H9 (cell line): Measurements from ENCODE around the gene PITX3. TPM values are rescaled to one million over a fixed set of nuclear protein-coding genes. Genes with fewer than 3 reads are reported as not detected.

Experiments
- DNase-seq: peaks from one replicate; pipeline ENCODE4 v3.0.0-alpha.2; 2017
- H2AFZ ChIP-seq: one replicate; pipeline ENCODE4 v1.6.1; 2013; ENCODE audit warnings: mild to moderate bottlenecking, low read length, control low read depth, moderate library complexity
- H2AK5ac ChIP-seq: 2 replicates; pipeline ENCODE4 v1.6.1; 2013; ENCODE audit warnings: low read length, control low read depth, mixed read lengths; ENCODE audit not compliant: insufficient read length
- H2BK120ac ChIP-seq: one replicate; pipeline ENCODE4 v1.6.1; 2013; ENCODE audit warnings: low read depth, mild to moderate bottlenecking, low read length, control low read depth, inconsistent platforms; ENCODE audit not compliant: poor library complexity, severe bottlenecking
- H2BK12ac ChIP-seq: 2 replicates; pipeline ENCODE4 v1.6.1; 2013; ENCODE audit warnings: low read length, control low read depth, mixed read lengths, low read depth; ENCODE audit not compliant: insufficient read length
- H2BK15ac ChIP-seq: 2 replicates; pipeline ENCODE4 v1.6.1; 2013; ENCODE audit warnings: low read depth, low read length, control low read depth
- H2BK20ac ChIP-seq: one replicate; pipeline ENCODE4 v1.6.1; 2013; ENCODE audit warnings: low read depth, mild to moderate bottlenecking, low read length, control low read depth, inconsistent platforms; ENCODE audit not compliant: poor library complexity, severe bottlenecking
- H2BK5ac ChIP-seq: 2 replicates; pipeline ENCODE4 v1.6.1; 2013; ENCODE audit warnings: low read length, control low read depth, mixed read lengths; ENCODE audit not compliant: insufficient read length
- H3K14ac ChIP-seq: 2 replicates; pipeline ENCODE4 v1.6.1; 2013; ENCODE audit warnings: low read length, control low read depth; ENCODE audit not compliant: insufficient read depth
- H3K18ac ChIP-seq: 2 replicates; pipeline ENCODE4 v1.6.1; 2013; ENCODE audit warnings: low read depth, mild to moderate bottlenecking, mixed read lengths, low read length, control low read depth; ENCODE audit not compliant: insufficient read length
- H3K23ac ChIP-seq: 2 replicates; pipeline ENCODE4 v1.6.1; 2013; ENCODE audit warnings: low read length, control low read depth, mixed read lengths, low read depth; ENCODE audit not compliant: insufficient read length
- H3K23me2 ChIP-seq: 2 replicates; pipeline ENCODE4 v1.6.1; 2013; ENCODE audit warnings: low read depth, mild to moderate bottlenecking, mixed read lengths, low read length, control low read depth; ENCODE audit not compliant: insufficient read length, poor library complexity, severe bottlenecking
- H3K27ac ChIP-seq: 2 replicates; pipeline ENCODE4 v1.5.1; 2013; ENCODE audit warnings: low read length, control low read depth, mixed read lengths, low read depth; ENCODE audit not compliant: insufficient read length
- H3K27me3 ChIP-seq: 2 replicates; pipeline ENCODE4 v1.6.1; 2013; ENCODE audit warnings: low read length, control low read depth, inconsistent platforms; ENCODE audit not compliant: insufficient read depth
- H3K4ac ChIP-seq: 2 replicates; pipeline ENCODE4 v1.6.1; 2013; ENCODE audit warnings: low read depth, mild to moderate bottlenecking, control low read depth, inconsistent platforms, low read length, moderate library complexity
- H3K4me1 ChIP-seq: 2 replicates; pipeline ENCODE4 v1.6.1; 2013; ENCODE audit warnings: low read length, control low read depth, inconsistent platforms; ENCODE audit not compliant: insufficient read depth
- H3K4me2 ChIP-seq: 2 replicates; pipeline ENCODE4 v1.6.1; 2013; ENCODE audit warnings: low read length, control low read depth, mixed read lengths; ENCODE audit not compliant: insufficient read length, insufficient read depth
- H3K56ac ChIP-seq: 2 replicates; pipeline ENCODE4 v1.6.1; 2013; ENCODE audit warnings: low read depth, mild to moderate bottlenecking, mixed read lengths, low read length, control low read depth; ENCODE audit not compliant: insufficient read length
- H3K79me1 ChIP-seq: 2 replicates; pipeline ENCODE4 v1.6.1; 2013; ENCODE audit warnings: low read depth, mild to moderate bottlenecking, moderate library complexity, low read length, control low read depth, inconsistent platforms; ENCODE audit not compliant: insufficient read depth, poor library complexity, severe bottlenecking
- H3K79me2 ChIP-seq: 2 replicates; pipeline ENCODE4 v1.6.1; 2013; ENCODE audit warnings: low read length, control low read depth, inconsistent platforms; ENCODE audit not compliant: insufficient read depth
- H3K9ac ChIP-seq: 2 replicates; pipeline ENCODE4 v1.6.1; 2013; ENCODE audit warnings: low read length, control low read depth, mixed read lengths; ENCODE audit not compliant: insufficient read length; ENCODE audit errors: extremely low read depth
- H3K9me3 ChIP-seq: one replicate; pipeline ENCODE4 v1.6.1; 2013; ENCODE audit warnings: low read depth, low read length, inconsistent platforms; ENCODE audit not compliant: control insufficient read depth
- H3T11ph ChIP-seq: one replicate; pipeline ENCODE4 v1.6.1; 2013; ENCODE audit warnings: mild to moderate bottlenecking, low read length, control low read depth, inconsistent platforms
- H4K20me1 ChIP-seq: one replicate; pipeline ENCODE4 v1.6.1; 2013; ENCODE audit not compliant: control insufficient read depth, insufficient read length, insufficient read depth
- H4K5ac ChIP-seq: 2 replicates; pipeline ENCODE4 v1.6.1; 2013; ENCODE audit warnings: low read depth, mild to moderate bottlenecking, mixed read lengths, low read length, control low read depth; ENCODE audit not compliant: insufficient read length
- H4K8ac ChIP-seq: replicated peaks from 2 replicates; pipeline ENCODE4 v1.6.1; 2013; ENCODE audit warnings: low read length, control low read depth, mixed read lengths, low read depth; ENCODE audit not compliant: insufficient read length
- H4K91ac ChIP-seq: 2 replicates; pipeline ENCODE4 v1.6.1; 2013; ENCODE audit warnings: low read depth, mild to moderate bottlenecking, moderate library complexity, mixed read lengths, low read length, control low read depth; ENCODE audit not compliant: insufficient read length
- H3K27ac Mint-ChIP-seq, 3 experiments: 2 replicates in 2 of 3; 3 replicates in 1 of 3; pipeline ENCODE4 v1.8.0; 2020 to 2021; ENCODE audit warnings: mixed read lengths in 3 of 3, mild to moderate bottlenecking in 1 of 3, moderate library complexity in 1 of 3
- H3K27me3 Mint-ChIP-seq: 2 replicates; pipeline ENCODE4 v1.8.0; 2021; ENCODE audit warnings: low read depth, mild to moderate bottlenecking, moderate library complexity, mixed read lengths
- H3K36me3 Mint-ChIP-seq, 3 experiments: 2 replicates in 2 of 3; 3 replicates in 1 of 3; pipeline ENCODE4 v1.8.0; 2020 to 2021; ENCODE audit warnings: low read depth in 3 of 3, mixed read lengths in 3 of 3; ENCODE audit not compliant: insufficient read depth in 1 of 3
- H3K4me1 Mint-ChIP-seq, 2 experiments: 2 replicates each; pipeline ENCODE4 v1.8.0; 2020; ENCODE audit warnings: mixed read lengths in 2 of 2
- H3K4me3 Mint-ChIP-seq, 2 experiments: 2 replicates in 1 of 2; 3 replicates in 1 of 2; pipeline ENCODE4 v1.8.0; 2020 to 2021; ENCODE audit warnings: mild to moderate bottlenecking in 2 of 2, mixed read lengths in 2 of 2, moderate library complexity in 1 of 2
- H3K9me3 Mint-ChIP-seq, 2 experiments: 2 replicates in 1 of 2; 3 replicates in 1 of 2; pipeline ENCODE4 v1.8.0; 2020; ENCODE audit warnings: mild to moderate bottlenecking in 2 of 2, mixed read lengths in 2 of 2, moderate library complexity in 1 of 2
- CTCF ChIP-seq: fragments of 200-600 bp; sonication (generic); conservative IDR thresholded peaks from 3 replicates; pipeline ENCODE4 v1.8.0; 2021; ENCODE audit warnings: antibody characterized with exemption, mild to moderate bottlenecking
- WGBS: extraction: QIAGEN DNeasy Blood & Tissue Kit; methylation state at CpG from one replicate; pipeline ENCODE4 v1.1.7; 2013; ENCODE audit warnings: missing lambda C conversion rate, low lambda C conversion rate, mixed read lengths; ENCODE audit not compliant: insufficient read length; ENCODE audit errors: extremely low coverage; 5-methylcytosine and 5-hydroxymethylcytosine counted together
- total RNA-seq: library from RNA; stranded (reverse); gene quantifications from 2 replicates; pipeline ENCODE4 v1.2.1, GENCODE V29; 2021

The PITX3 gene
- total RNA-seq, 1 experiment from 2014 or later = not detected

GRCh38 chr10:102185811-102186527 lies 55.3 kb downstream of the PITX3 start:
- peaks cover 39 to 59% of the 10 kb centered on the region in 2 experiments for H3K9me3 Mint-ChIP-seq
- Histone ChIP-seq H3K23ac (no peak overlapping the region), H3K4ac (no peak overlapping the region)

More at GRCh38 chr10:102185811-102186527, 55.3 kb downstream of the PITX3 start:
- no peak overlapping the region for H4K8ac ChIP-seq
- Mint-ChIP-seq H3K27ac (no peak overlapping the region), H3K27me3 (peaks cover 23% of the 10 kb centered on the region), H3K4me3 (no peak overlapping the region), H3K36me3 (peaks cover 0 to 11% (median 6%) of the 10 kb centered on the region in 3 experiments; a peak in 4 of 7 replicates), H3K4me1 (no peaks in the 10 kb centered on the region)
- H3K79me2 ChIP-seq = no peaks in the 10 kb centered on the region
- H4K20me1 ChIP-seq = no peaks in the 10 kb centered on the region
- no peak overlapping the region for H2BK20ac ChIP-seq
- no peak overlapping the region for H3K18ac ChIP-seq
- H3K27me3 ChIP-seq = no peaks in the 10 kb centered on the region
- H3K23me2 ChIP-seq = no peaks in the 10 kb centered on the region
- H4K91ac ChIP-seq = no peak overlapping the region
- H2BK12ac ChIP-seq = no peak overlapping the region
- H2BK120ac ChIP-seq = no peak overlapping the region
- no peak overlapping the region for H3K56ac ChIP-seq
- no peak overlapping the region for H2BK15ac ChIP-seq
- DNase-seq = no peak
- H2AFZ ChIP-seq = no peak overlapping the region
- no peak overlapping the region for H2BK5ac ChIP-seq
- peaks cover 8% of the 10 kb centered on the region for H3K9me3 ChIP-seq
- no peaks in the 10 kb centered on the region for H3K79me1 ChIP-seq
- no peak for TF ChIP-seq CTCF
- WGBS = no CpG with 5 or more reads among the region's 15 CpGs
- H3K4me2 ChIP-seq = no peak overlapping the region
- no peak overlapping the region for H3K14ac ChIP-seq
- H4K5ac ChIP-seq = no peak overlapping the region
- H3K4me1 ChIP-seq = no peaks in the 10 kb centered on the region
- H3K9ac ChIP-seq = no peak overlapping the region
- H2AK5ac ChIP-seq = no peak overlapping the region
- H3T11ph ChIP-seq = no peak overlapping the region
- no peak overlapping the region for H3K27ac ChIP-seq
